IMR-90 (cell line): Measurements from ENCODE around the gene EXOC3L2.

Source experiments
- BHLHE40 ChIP-seq: fragments of 150-350 bp; IDR thresholded peaks from 2 replicates; pipeline ENCODE4 v1.6.1; 2016; ENCODE audit warnings: mild to moderate bottlenecking, low read depth, low read length
- MAZ ChIP-seq: IDR thresholded peaks from 2 replicates; pipeline ENCODE4 v1.6.1; 2012; ENCODE audit warnings: low read depth, mild to moderate bottlenecking, low read length, improper control_type of control experiment, moderate library complexity, borderline replicate concordance
- POLR2A ChIP-seq: IDR thresholded peaks from 2 replicates; pipeline ENCODE4 v1.6.1; 2012; ENCODE audit warnings: mild to moderate bottlenecking, low read depth, low read length
- RAD21 ChIP-seq: IDR thresholded peaks from 2 replicates; pipeline ENCODE4 v1.6.1; 2012; ENCODE audit warnings: low read length, improper control_type of control experiment
- RFX5 ChIP-seq: IDR thresholded peaks from 2 replicates; pipeline ENCODE4 v1.8.0; 2012; ENCODE audit warnings: low read depth, mild to moderate bottlenecking, low read length, moderate library complexity
- TF ChIP-seq, protein P1 (sequence below): conservative IDR thresholded peaks from 2 replicates; pipeline ENCODE4 v1.5.1; 2012; ENCODE audit warnings: mild to moderate bottlenecking, low read depth, low read length, improper control_type of control experiment
- TF ChIP-seq, protein P2 (sequence below): fragments of 150-350 bp; IDR thresholded peaks from 2 replicates; pipeline ENCODE4 v1.6.1; 2017; ENCODE audit warnings: mild to moderate bottlenecking, antibody characterized with exemption, low read length, low read depth

DNA sequence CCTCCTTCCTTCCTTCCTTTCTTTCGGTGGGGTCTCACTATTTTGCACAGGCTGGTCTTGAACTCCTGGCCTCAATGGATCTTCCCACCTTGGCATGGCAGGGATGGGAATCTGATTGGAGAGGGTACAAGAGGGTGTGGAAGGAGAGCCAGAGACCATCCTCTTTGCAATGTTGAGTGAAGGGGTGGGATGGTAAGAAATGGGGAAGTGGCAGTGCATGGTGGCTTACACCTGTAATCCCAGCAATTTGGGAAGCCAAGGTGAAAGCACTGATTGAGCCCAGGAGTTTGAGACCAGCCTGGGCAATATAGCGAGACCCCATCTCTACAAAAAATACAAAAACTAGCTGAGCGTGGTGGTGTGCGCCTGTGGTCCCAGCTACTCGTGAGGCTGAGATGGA, 61.1 kb downstream of the EXOC3L2 start:
- TF ChIP-seq, protein P1, sequence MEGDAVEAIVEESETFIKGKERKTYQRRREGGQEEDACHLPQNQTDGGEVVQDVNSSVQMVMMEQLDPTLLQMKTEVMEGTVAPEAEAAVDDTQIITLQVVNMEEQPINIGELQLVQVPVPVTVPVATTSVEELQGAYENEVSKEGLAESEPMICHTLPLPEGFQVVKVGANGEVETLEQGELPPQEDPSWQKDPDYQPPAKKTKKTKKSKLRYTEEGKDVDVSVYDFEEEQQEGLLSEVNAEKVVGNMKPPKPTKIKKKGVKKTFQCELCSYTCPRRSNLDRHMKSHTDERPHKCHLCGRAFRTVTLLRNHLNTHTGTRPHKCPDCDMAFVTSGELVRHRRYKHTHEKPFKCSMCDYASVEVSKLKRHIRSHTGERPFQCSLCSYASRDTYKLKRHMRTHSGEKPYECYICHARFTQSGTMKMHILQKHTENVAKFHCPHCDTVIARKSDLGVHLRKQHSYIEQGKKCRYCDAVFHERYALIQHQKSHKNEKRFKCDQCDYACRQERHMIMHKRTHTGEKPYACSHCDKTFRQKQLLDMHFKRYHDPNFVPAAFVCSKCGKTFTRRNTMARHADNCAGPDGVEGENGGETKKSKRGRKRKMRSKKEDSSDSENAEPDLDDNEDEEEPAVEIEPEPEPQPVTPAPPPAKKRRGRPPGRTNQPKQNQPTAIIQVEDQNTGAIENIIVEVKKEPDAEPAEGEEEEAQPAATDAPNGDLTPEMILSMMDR: no peak
- TF ChIP-seq POLR2A: no peak
- TF ChIP-seq RFX5: no peak
- no peak for TF ChIP-seq RAD21
- no peak for TF ChIP-seq MAZ
- TF ChIP-seq, protein P2, sequence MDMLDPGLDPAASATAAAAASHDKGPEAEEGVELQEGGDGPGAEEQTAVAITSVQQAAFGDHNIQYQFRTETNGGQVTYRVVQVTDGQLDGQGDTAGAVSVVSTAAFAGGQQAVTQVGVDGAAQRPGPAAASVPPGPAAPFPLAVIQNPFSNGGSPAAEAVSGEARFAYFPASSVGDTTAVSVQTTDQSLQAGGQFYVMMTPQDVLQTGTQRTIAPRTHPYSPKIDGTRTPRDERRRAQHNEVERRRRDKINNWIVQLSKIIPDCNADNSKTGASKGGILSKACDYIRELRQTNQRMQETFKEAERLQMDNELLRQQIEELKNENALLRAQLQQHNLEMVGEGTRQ: no peak
- TF ChIP-seq BHLHE40: no peak
